A673 (cell line): Measurements from ENCODE around the gene HSPA13. TPM values are rescaled to one million over a fixed set of nuclear protein-coding genes. Genes with fewer than 3 reads are reported as not detected.
"Not testable (repeated sequence)": the region's sequence is repeated elsewhere in the genome, so short reads cannot be mapped to it uniquely, and the experiment has no call there.

Source experiments
- BruUV-seq: library from RNA; stranded (reverse); fragments of 400-500 nt; replicated peaks from 2 replicates; lab custom pipeline; 2021; lab: Mats Ljungman, UMichigan
- CTCF ChIA-PET: fragments of 300-600 bp; sonication (Branson Sonifier 250); formaldehyde crosslinking; loops from one replicate; lab custom pipeline; 2022; ENCODE audit warnings: antibody characterized with exemption; lab: Charles Lee
- POLR2A ChIA-PET: fragments of 300-600 bp; sonication (Branson Sonifier 250); formaldehyde crosslinking; loops from one replicate; lab custom pipeline; 2022; ENCODE audit warnings: antibody characterized with exemption; ENCODE audit not compliant: low non-redundant PET; lab: Charles Lee
- DNase-seq: peaks from one replicate; pipeline ENCODE4 v3.0.0-alpha.2; 2015; ENCODE audit warnings: low spot score
- H3K27ac ChIP-seq: fragments of 200-600 bp; sonication (generic); 2 replicates; pipeline ENCODE4 v1.5.1; 2016; ENCODE audit warnings: mixed run types, low read depth, mild to moderate bottlenecking, mixed read lengths, antibody characterized with exemption, low read length; ENCODE audit not compliant: poor library complexity, severe bottlenecking
- H3K27me3 ChIP-seq: fragments of 200-600 bp; sonication (generic); replicated peaks from 2 replicates; pipeline ENCODE4 v1.6.1; 2017; ENCODE audit warnings: mixed run types, low read depth, mild to moderate bottlenecking, mixed read lengths, antibody characterized with exemption, low read length; ENCODE audit not compliant: insufficient read depth, poor library complexity
- H3K36me3 ChIP-seq: fragments of 200-600 bp; sonication (generic); 2 replicates; pipeline ENCODE4 v1.6.1; 2016; ENCODE audit warnings: mixed run types, mild to moderate bottlenecking, mixed read lengths, antibody characterized with exemption, low read length; ENCODE audit not compliant: insufficient read depth, poor library complexity, severe bottlenecking
- H3K4me1 ChIP-seq: fragments of 200-600 bp; sonication (generic); 2 replicates; pipeline ENCODE4 v1.6.1; 2017; ENCODE audit warnings: mixed run types, mild to moderate bottlenecking, mixed read lengths, antibody characterized with exemption, low read length; ENCODE audit not compliant: insufficient read depth, poor library complexity, severe bottlenecking
- H3K4me3 ChIP-seq: fragments of 200-600 bp; sonication (generic); 2 replicates; pipeline ENCODE4 v1.5.1; 2016; ENCODE audit warnings: low read depth, mixed run types, mild to moderate bottlenecking, mixed read lengths, low read length; ENCODE audit not compliant: poor library complexity, severe bottlenecking
- H3K9me3 ChIP-seq: fragments of 200-600 bp; sonication (generic); 2 replicates; pipeline ENCODE4 v1.6.1; 2016; ENCODE audit warnings: mixed run types, low read depth, mild to moderate bottlenecking, mixed read lengths, antibody characterized with exemption, low read length; ENCODE audit not compliant: poor library complexity, severe bottlenecking
- EZH2 ChIP-seq: fragments of 200-600 bp; sonication (generic); IDR thresholded peaks from 2 replicates; pipeline ENCODE4 v1.6.1; 2017; ENCODE audit warnings: borderline replicate concordance, low read depth, mild to moderate bottlenecking, mixed read lengths, antibody characterized with exemption, low read length; ENCODE audit not compliant: poor library complexity, severe bottlenecking
- intact Hi-C: fragments of 100-400 bp; cut with micrococcal nuclease; formaldehyde crosslinking; loops from one replicate; pipeline ENCODE4 v1.10.0; 2022; ENCODE audit not compliant: unreplicated experiment
- total RNA-seq: library from RNA; stranded (reverse); gene quantifications from 2 replicates; pipeline ENCODE4 v1.2.3, GENCODE V29; 2021
- TF ChIP-seq, protein P1 (sequence below): fragments of 300-800, 200-600 bp; sonication (generic); conservative IDR thresholded peaks from 2 replicates; pipeline ENCODE4 v1.5.1; 2017; ENCODE audit warnings: low read depth, mild to moderate bottlenecking, antibody characterized with exemption, low read length, moderate library complexity, mixed read lengths

HSPA13 gene
- total RNA-seq, 1 experiment from 2014 or later, result 51.3 TPM

DNA sequence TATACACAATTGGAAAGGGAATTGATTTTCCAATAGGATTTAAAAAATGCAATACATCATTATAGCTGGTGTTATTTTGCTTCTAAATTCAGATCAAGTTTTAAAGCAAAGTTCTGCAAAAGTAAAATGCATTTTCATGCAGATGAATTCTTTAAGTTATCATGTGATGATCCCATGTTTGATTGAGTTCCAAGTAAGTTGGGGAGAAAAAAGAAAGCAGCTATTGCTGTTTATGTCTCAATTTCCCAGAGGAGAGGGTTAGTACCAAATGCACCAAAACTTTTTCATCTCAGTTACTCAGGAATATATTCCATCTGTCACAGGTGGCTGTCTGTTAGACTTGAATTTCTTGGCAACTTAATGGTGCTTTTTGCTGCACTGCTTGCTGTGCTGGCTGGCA is 29.7 kb downstream of the HSPA13 start:
- BruUV-seq, result no TSS peak
- POLR2A ChIA-PET, result no interaction called here
- Histone ChIP-seq H3K9me3 (no peaks in the 10 kb centered on the region), H3K27me3 (no peaks in the 10 kb centered on the region), H3K27ac (no peak overlapping the region), H3K4me3 (no peak overlapping the region), H3K4me1 (peaks cover 32% of the 10 kb centered on the region), H3K36me3 (no peaks in the 10 kb centered on the region)
- intact Hi-C loops, result no loop called here
- no peak for DNase-seq
- TF ChIP-seq, protein P1, sequence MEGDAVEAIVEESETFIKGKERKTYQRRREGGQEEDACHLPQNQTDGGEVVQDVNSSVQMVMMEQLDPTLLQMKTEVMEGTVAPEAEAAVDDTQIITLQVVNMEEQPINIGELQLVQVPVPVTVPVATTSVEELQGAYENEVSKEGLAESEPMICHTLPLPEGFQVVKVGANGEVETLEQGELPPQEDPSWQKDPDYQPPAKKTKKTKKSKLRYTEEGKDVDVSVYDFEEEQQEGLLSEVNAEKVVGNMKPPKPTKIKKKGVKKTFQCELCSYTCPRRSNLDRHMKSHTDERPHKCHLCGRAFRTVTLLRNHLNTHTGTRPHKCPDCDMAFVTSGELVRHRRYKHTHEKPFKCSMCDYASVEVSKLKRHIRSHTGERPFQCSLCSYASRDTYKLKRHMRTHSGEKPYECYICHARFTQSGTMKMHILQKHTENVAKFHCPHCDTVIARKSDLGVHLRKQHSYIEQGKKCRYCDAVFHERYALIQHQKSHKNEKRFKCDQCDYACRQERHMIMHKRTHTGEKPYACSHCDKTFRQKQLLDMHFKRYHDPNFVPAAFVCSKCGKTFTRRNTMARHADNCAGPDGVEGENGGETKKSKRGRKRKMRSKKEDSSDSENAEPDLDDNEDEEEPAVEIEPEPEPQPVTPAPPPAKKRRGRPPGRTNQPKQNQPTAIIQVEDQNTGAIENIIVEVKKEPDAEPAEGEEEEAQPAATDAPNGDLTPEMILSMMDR, result no peak
- TF ChIP-seq EZH2, result no peak
- CTCF ChIA-PET, result no interaction called here

DNA sequence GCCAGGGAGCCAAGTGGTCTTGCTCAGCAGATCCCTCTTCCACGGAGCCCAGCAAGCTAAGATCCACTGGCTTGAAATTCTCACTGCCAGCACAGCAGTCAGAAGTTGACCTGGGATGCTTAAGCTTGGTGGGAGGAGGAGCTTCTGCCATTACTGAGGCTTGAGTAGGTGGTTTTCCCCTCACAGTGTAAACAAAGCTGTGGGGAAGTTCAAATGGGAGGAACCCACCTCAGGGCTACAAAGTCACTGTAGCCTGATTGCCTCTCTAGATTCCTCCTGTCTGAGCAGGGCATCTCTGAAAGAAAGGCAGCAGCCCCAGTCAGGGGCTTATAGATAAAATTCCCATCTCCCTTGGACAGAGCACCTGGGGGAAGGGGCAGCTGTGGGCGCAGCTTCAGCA is 55.6 kb downstream of the HSPA13 start:
- DNase-seq, H3K27me3 ChIP-seq, POLR2A ChIA-PET, BruUV-seq, CTCF ChIA-PET, intact Hi-C loops, H3K4me3 ChIP-seq, H3K36me3 ChIP-seq, H3K9me3 ChIP-seq, H3K27ac ChIP-seq, H3K4me1 ChIP-seq: not testable (repeated sequence)

DNA sequence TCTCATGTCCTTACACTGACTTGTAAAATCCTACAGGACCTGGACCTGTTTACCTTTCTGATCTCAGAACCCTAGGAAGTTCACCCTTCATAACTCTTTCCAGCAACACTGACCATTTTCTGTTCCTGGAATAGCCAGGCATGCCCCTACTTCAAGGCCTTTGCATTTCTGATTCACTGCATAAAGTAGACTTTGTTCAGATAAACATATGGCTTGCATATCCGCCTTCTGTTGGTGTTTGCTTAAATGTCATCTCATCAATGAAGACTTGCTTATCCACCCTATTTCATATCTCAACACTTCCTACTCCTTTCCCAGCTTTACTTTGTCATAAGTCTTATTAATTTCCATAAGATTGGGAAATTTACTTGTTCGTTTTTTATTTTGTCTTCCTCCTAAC is 57.4 kb downstream of the HSPA13 start:
- ChIA-PET CTCF (no interaction called here), POLR2A (no interaction called here)
- Histone ChIP-seq H3K27ac (no peak overlapping the region), H3K4me3 (no peak overlapping the region), H3K36me3 (no peaks in the 10 kb centered on the region), H3K4me1 (no peaks in the 10 kb centered on the region), H3K27me3 (no peaks in the 10 kb centered on the region), H3K9me3 (no peaks in the 10 kb centered on the region)
- no TSS peak for BruUV-seq
- intact Hi-C loops, result no loop called here
- TF ChIP-seq, protein P1, result no peak
- no peak for TF ChIP-seq EZH2
- DNase-seq, result no peak

Other genes starting within 250 kb of the HSPA13 start
- 123 and 138 TPM in 2 replicates for gene LIPI, start 172.2 kb downstream of the HSPA13 start, total RNA-seq
- 319 TPM in 2 replicates for gene RBM11, start 167.0 kb downstream of the HSPA13 start, total RNA-seq
- not detected in 2 replicates for gene SAMSN1, start 163.2 kb upstream of the HSPA13 start, total RNA-seq